Fibroblast of lung (primary cell): Measurements from ENCODE around the gene FAU.

Source experiments
- CTCF ChIP-seq, 2 donors: IDR thresholded peaks in 1 of 2; conservative IDR thresholded peaks in 1 of 2; 1 replicate in 1 of 2; 2 replicates in 1 of 2; pipeline ENCODE4 v1.5.1; 2011 to 2012; ENCODE audit warnings: low read length in 2 of 2, control low read depth in 1 of 2, inconsistent platforms in 1 of 2, low read depth in 1 of 2, mild to moderate bottlenecking in 1 of 2
- EZH2 ChIP-seq: IDR thresholded peaks from 2 replicates; pipeline ENCODE4 v1.5.1; 2012; ENCODE audit warnings: low read length, control low read depth, mild to moderate bottlenecking; ENCODE audit errors: missing control alignments

- TF ChIP-seq CTCF (conservative IDR thresholded peaks at IDR 0.05 in 1 of 2, IDR thresholded peaks at IDR 0.05 in 1 of 2; ENCODE audit: low read depth in 1 of 2, low read length in 2 of 2), result no peak
- no peak for TF ChIP-seq EZH2
Observed at GRCh38 chr11:65114538-65115171, 7.3 kb downstream of the FAU start.
